BJ (cell line): ENCODE results near the gene LIMD2. TPM values are rescaled to one million over a fixed set of nuclear protein-coding genes. Genes with fewer than 3 reads are reported as not detected.

Experiments
- CTCF ChIA-PET: fragments of 350-600 bp; formaldehyde crosslinking; extraction: SDS; loops from one replicate; lab custom pipeline; 2021; ENCODE audit warnings: antibody characterized with exemption, inconsistent platforms; lab: Yijun Ruan, JAX
- POLR2A ChIA-PET: fragments of 300-600 bp; sonication (Branson Sonifier 250); formaldehyde crosslinking; extraction: SDS; loops from one replicate; lab custom pipeline; 2021; ENCODE audit warnings: antibody characterized with exemption; lab: Charles Lee
- DNase-seq: peaks from one replicate; pipeline ENCODE4 v3.0.0-alpha.2; 2011; ENCODE audit warnings: low read depth
- H3K27me3 ChIP-seq: 2 replicates; pipeline ENCODE4 v1.6.0; 2011; ENCODE audit warnings: low read length; ENCODE audit not compliant: control insufficient read depth, insufficient read depth
- H3K36me3 ChIP-seq: 2 replicates; pipeline ENCODE4 v1.5.1; 2011; ENCODE audit warnings: low read length; ENCODE audit not compliant: control insufficient read depth, insufficient read depth
- H3K4me3 ChIP-seq: 2 replicates; pipeline ENCODE4 v1.5.1; 2011; ENCODE audit warnings: low read depth, mild to moderate bottlenecking, control low read depth, low read length
- CTCF ChIP-seq: IDR thresholded peaks from 2 replicates; pipeline ENCODE4 v1.5.1; 2011; ENCODE audit warnings: low read depth, mild to moderate bottlenecking, control low read depth, inconsistent platforms, low read length, moderate library complexity; ENCODE audit not compliant: insufficient read depth
- polyA plus RNA-seq: library from polyadenylated mRNA; depleted of rRNA; stranded (reverse); fragments of >200 nt; gene quantifications from 2 replicates; pipeline ENCODE4 v1.2.3, GENCODE V29; 2011

Gene LIMD2
- polyA plus RNA-seq, 1 experiment, result 13.8 TPM

DNA sequence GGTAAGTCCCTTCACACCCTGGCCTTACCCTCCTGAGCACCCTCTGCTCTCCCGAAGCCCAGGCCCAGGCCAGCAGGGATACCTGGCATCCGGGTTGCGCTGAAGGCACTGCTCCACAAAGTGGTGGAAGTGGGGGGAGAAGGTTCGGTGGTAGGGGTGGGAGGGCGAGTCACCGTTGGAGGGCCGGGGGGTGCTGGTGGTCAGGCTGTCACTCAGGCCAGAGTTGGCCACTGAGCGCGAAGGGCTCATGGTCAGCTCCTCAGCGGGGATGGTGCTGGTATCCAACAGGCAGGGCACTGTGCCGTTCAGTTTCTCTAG is 4.3 kb upstream of the LIMD2 start:
- H3K27me3 ChIP-seq, result no peaks in the 10 kb centered on the region
- ChIA-PET POLR2A (no interaction called here), CTCF (no interaction called here)
- DNase-seq, result no peak
- H3K36me3 ChIP-seq, result peaks cover 5% of the 10 kb centered on the region; the same call in 1 of the 2 replicates
- no peak overlapping the region for H3K4me3 ChIP-seq
- TF ChIP-seq CTCF, result no peak

- Histone ChIP-seq H3K4me3 (no peak overlapping the region), H3K27me3 (no peaks in the 10 kb centered on the region), H3K36me3 (peaks cover 3% of the 10 kb centered on the region; the same call in 1 of the 2 replicates)
- ChIA-PET CTCF (no interaction called here), POLR2A (no interaction called here)
- no peak for DNase-seq
- TF ChIP-seq CTCF, result no peak
Measured at GRCh38 chr17:63703556-63704258, 3.8 kb upstream of the LIMD2 start.

DNA sequence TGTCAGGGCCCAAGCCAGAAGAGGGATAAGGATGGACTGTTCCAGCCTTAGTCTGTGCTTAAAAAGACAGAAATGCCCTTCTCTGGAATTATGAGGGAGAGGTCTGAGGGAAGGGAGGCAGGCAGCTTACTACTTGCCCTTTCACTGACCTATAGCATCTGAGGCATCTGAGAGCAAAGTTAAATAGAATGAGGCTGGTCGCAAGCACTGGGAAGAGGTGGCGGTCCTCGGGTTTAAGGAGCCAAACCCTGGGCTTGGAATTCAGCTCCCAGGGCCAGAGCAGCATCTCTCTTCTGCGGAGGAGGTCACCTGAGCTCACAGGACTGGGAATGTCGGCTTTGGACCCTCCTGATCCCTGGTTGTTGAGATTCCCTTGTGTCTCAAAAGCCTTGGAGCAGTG is 3.1 kb upstream of the LIMD2 start:
- ChIA-PET POLR2A (no interaction called here), CTCF (interaction anchor here (0.6 to 1.0 kb wide), 2 partner anchors 10 to 39 kb away, joined by 3 to 6 read pairs; partner anchors contain the start of gene STRADA)
- Histone ChIP-seq H3K36me3 (peaks cover 3% of the 10 kb centered on the region; the same call in 1 of the 2 replicates), H3K27me3 (no peaks in the 10 kb centered on the region), H3K4me3 (no peak overlapping the region)
- no peak for TF ChIP-seq CTCF
- DNase-seq, result no peak

- Histone ChIP-seq H3K27me3 (no peaks in the 10 kb centered on the region), H3K36me3 (peaks cover 3% of the 10 kb centered on the region; the same call in 1 of the 2 replicates), H3K4me3 (no peak overlapping the region)
- DNase-seq, result no peak
- ChIA-PET CTCF (interaction anchor here (0.6 to 1.0 kb wide), 3 partner anchors 10 to 39 kb away, joined by 3 to 6 read pairs (median 3); partner anchors contain the start of gene STRADA), POLR2A (no interaction called here)
- TF ChIP-seq CTCF, result no peak
Measured at GRCh38 chr17:63702721-63703015, 2.7 kb upstream of the LIMD2 start.

DNA sequence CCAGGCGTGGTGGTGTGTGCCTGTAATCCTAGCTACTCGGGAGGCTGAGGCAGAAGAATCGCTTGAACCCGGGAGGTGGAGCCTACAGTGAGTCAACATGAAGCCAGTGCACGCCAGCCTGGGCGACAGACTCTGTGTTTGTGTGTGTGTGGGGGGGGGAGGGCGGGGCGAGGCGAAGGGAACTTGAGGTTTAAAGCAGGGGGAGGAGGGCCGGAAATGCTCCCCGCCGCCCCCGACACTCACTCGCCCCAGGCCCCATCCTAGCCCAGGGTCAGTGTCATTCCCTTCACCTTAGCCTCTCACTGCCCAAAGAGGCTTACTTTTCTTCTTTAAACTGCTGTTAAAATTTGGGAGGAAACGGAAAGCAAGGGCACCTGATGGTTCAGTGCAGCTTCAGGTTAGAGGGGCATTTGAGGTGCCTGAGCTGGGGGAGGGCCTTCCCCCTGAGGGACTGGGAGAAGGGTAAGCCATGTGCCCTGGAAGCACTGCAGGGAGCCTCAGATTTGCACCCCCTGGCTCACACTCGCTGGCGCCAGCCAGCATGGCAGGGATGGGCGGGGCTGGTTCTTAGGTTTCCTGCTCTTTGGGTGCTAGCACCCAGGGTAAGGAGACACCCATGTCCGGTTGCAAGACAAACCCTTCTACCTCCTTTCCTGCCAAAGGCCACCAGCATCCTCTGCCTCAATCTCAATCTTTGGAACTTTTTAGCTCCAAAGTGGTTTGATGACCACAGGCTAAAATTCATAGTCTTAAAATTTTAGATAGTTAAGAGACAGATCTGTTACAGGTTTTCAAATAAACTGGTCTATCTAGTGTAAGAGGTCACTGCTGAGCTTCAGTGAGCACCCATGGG is 2.2 kb upstream of the LIMD2 start:
- POLR2A ChIA-PET, result no interaction called here
- Histone ChIP-seq H3K4me3 (no peak overlapping the region), H3K36me3 (peaks cover 3% of the 10 kb centered on the region; the same call in 1 of the 2 replicates), H3K27me3 (no peaks in the 10 kb centered on the region)
- CTCF ChIA-PET, result interaction anchor here (0.6 to 1.0 kb wide), 3 partner anchors 9 to 40 kb away, joined by 3 to 6 read pairs (median 3); partner anchors contain the start of gene STRADA
- no peak for DNase-seq
- TF ChIP-seq CTCF, result no peak
